ENCODE results near the gene DCTN2. TPM values are rescaled to one million over a fixed set of nuclear protein-coding genes. Genes with fewer than 3 reads are reported as not detected.
A peak's percentile ranks its signal among the peaks of the same experiment; 100 is the strongest.

The DCTN2 gene
- polyA plus RNA-seq, 2 of the 4 experiments (the other 2 are of a cell fraction): 169 to 211 TPM

DNA sequence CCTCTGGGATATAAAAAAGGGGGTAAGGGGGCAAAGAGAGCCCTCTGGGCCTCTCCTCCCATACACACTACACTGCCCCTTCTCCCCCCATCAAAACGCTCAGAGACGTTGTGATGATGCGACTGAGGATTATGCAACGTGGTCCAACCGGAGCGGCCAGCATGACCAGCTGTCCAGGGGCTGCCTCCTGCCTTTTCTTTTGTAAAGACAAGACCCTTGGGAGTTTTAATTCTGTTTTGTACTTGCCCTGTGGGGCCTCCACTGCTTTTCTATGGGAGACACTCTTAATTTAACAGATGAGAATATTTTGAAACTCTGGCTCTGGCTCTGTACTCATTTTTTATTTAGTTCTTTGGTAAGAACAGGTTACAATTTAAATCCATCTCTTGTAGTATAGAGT is 17.2 kb downstream of the DCTN2 start:
- Histone ChIP-seq H3K9me3 (no peaks in the 10 kb centered on the region), H3K4me1 (peaks cover 6% of the 10 kb centered on the region; the same call in 2 of the 3 replicates), H3K27ac (no peak overlapping the region), H3K4me3 (no peak overlapping the region), H3K4me2 (no peak overlapping the region)
- POLR2A ChIA-PET: no interaction called here
- FAIRE-seq (no peak), DNase-seq (ENCODE audit: low read depth in 1 of 2, low spot score in 1 of 2) (no peak), ATAC-seq (no peak)
- CTCF ChIA-PET: interaction anchor here (0.8 to 2.0 kb wide), 3 partner anchors 13 to 68 kb away, joined by 4 read pairs; no protein-coding TSS in a partner anchor
- 86% methylated on average over 6 of the region's 6 CpGs for WGBS (ENCODE audit: missing lambda C conversion rate)
- TF ChIP-seq MAZ (IDR thresholded peaks at IDR 0.05; ENCODE audit: borderline replicate concordance, low read depth, low read length): no peak
- TF ChIP-seq MAX (IDR thresholded peaks at IDR 0.05): no peak
- TF ChIP-seq, protein P1, sequence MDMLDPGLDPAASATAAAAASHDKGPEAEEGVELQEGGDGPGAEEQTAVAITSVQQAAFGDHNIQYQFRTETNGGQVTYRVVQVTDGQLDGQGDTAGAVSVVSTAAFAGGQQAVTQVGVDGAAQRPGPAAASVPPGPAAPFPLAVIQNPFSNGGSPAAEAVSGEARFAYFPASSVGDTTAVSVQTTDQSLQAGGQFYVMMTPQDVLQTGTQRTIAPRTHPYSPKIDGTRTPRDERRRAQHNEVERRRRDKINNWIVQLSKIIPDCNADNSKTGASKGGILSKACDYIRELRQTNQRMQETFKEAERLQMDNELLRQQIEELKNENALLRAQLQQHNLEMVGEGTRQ (IDR thresholded peaks at IDR 0.05): no peak
- TF ChIP-seq EP300 (IDR thresholded peaks at IDR 0.05): no peak
- TF ChIP-seq BHLHE40 (IDR thresholded peaks at IDR 0.05; ENCODE audit: low read depth, low read length): no peak
- TF ChIP-seq HOXA7 (CRISPR knock-in tag; IDR thresholded peaks at IDR 0.05): no peak
- TF ChIP-seq HEYL (CRISPR knock-in tag; IDR thresholded peaks at IDR 0.05): no peak
- no peak for TF ChIP-seq POLR2AphosphoS2 (conservative IDR thresholded peaks at IDR 0.05; ENCODE audit: low read length)
- no peak for TF ChIP-seq ATOH8 (CRISPR knock-in tag; IDR thresholded peaks at IDR 0.05; ENCODE audit: low read depth)
- TF ChIP-seq ZNF302 (CRISPR knock-in tag; IDR thresholded peaks at IDR 0.05): no peak
- TF ChIP-seq SMC3 (IDR thresholded peaks at IDR 0.05): no peak
- TF ChIP-seq RARB (CRISPR knock-in tag; IDR thresholded peaks at IDR 0.05): no peak
- TF ChIP-seq, protein P2, sequence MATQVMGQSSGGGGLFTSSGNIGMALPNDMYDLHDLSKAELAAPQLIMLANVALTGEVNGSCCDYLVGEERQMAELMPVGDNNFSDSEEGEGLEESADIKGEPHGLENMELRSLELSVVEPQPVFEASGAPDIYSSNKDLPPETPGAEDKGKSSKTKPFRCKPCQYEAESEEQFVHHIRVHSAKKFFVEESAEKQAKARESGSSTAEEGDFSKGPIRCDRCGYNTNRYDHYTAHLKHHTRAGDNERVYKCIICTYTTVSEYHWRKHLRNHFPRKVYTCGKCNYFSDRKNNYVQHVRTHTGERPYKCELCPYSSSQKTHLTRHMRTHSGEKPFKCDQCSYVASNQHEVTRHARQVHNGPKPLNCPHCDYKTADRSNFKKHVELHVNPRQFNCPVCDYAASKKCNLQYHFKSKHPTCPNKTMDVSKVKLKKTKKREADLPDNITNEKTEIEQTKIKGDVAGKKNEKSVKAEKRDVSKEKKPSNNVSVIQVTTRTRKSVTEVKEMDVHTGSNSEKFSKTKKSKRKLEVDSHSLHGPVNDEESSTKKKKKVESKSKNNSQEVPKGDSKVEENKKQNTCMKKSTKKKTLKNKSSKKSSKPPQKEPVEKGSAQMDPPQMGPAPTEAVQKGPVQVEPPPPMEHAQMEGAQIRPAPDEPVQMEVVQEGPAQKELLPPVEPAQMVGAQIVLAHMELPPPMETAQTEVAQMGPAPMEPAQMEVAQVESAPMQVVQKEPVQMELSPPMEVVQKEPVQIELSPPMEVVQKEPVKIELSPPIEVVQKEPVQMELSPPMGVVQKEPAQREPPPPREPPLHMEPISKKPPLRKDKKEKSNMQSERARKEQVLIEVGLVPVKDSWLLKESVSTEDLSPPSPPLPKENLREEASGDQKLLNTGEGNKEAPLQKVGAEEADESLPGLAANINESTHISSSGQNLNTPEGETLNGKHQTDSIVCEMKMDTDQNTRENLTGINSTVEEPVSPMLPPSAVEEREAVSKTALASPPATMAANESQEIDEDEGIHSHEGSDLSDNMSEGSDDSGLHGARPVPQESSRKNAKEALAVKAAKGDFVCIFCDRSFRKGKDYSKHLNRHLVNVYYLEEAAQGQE (IDR thresholded peaks at IDR 0.05): no peak
- no peak for TF ChIP-seq SREBF2 (IDR thresholded peaks at IDR 0.05)

GRCh38 chr12:57528831-57529555 is 18.0 kb downstream of the DCTN2 start:
- no peak for DNase-seq (ENCODE audit: low read depth in 1 of 2, low spot score in 1 of 2)
- Histone ChIP-seq H3K27ac (no peak overlapping the region), H3K4me2 (no peak overlapping the region), H3K4me3 (no peak overlapping the region), H3K9me3 (no peaks in the 10 kb centered on the region), H3K4me1 (peaks cover 14% of the 10 kb centered on the region)
- ChIA-PET POLR2A (no interaction called here), CTCF (interaction anchor here (1.7 to 2.0 kb wide), 3 partner anchors 9 to 54 kb away, joined by 4 to 5 read pairs (median 4); no protein-coding TSS in a partner anchor)
- ATAC-seq: no peak
- TF ChIP-seq JUN (IDR thresholded peaks at IDR 0.05) (peak; percentile 7 to 27; a peak in 1 of 5 replicates), CEBPB (IDR thresholded peaks at IDR 0.05) (no peak)
- no peak for FAIRE-seq
- WGBS (ENCODE audit: missing lambda C conversion rate): 87% methylated on average over 8 of the region's 10 CpGs

DNA sequence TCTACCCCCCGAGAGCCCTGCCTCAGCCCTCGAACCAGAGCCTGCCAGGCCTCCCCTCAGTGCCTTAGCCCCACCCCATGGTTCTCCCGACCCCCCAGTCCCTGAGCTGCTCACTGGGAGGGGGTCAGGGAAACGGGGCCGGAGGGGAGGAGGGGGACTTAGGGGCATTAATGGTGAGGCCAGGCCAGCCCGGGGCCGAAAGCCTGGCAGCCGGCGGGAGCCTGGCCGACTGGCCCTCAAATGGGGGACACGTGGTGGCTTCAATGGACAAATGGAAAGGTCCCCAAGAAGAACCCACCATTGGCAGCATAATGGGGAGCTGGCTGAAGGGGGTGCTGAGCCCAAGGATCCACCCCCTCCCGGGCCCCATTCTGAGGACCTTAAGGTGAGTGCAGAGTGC is 18.8 kb downstream of the DCTN2 start:
- no peak for ATAC-seq
- ChIA-PET POLR2A (no interaction called here), CTCF (interaction anchor here (0.6 to 2.0 kb wide), 3 partner anchors 10 to 346 kb away, joined by 3 to 5 read pairs (median 4); no protein-coding TSS in a partner anchor)
- Histone ChIP-seq H3K4me2 (no peak overlapping the region), H3K9me3 (no peaks in the 10 kb centered on the region), H3K4me1 (peaks cover 21% of the 10 kb centered on the region), H3K4me3 (no peak overlapping the region), H3K27ac (no peak overlapping the region)
- no peak for DNase-seq (ENCODE audit: low read depth in 1 of 2, low spot score in 1 of 2)
- TF ChIP-seq EP300 (IDR thresholded peaks at IDR 0.05): no peak
- no peak for TF ChIP-seq BHLHE40 (IDR thresholded peaks at IDR 0.05; ENCODE audit: low read depth, low read length)
- no peak for TF ChIP-seq SMC3 (IDR thresholded peaks at IDR 0.05)
- TF ChIP-seq ZFP36 (IDR thresholded peaks at IDR 0.05; ENCODE audit: borderline replicate concordance, partially characterized antibody): no peak
- WGBS (ENCODE audit: missing lambda C conversion rate): 92% methylated on average over 9 of the region's 12 CpGs
- no peak for FAIRE-seq

Data from A549 (cell line).